Esophagus muscularis mucosa (tissue), 4 donors: Measurements from ENCODE around the gene TBCD. TPM values are rescaled to one million over a fixed set of nuclear protein-coding genes. Genes with fewer than 3 reads are reported as not detected.
"Not testable (repeated sequence)": the region's sequence is repeated elsewhere in the genome, so short reads cannot be mapped to it uniquely, and the experiment has no call there.

Source experiments
- DNase-seq: peaks from one replicate; pipeline ENCODE4 v3.0.0-alpha.2; 2017; ENCODE audit errors: extremely low spot score
- H3K27ac ChIP-seq, 4 donors: fragments of 200-600 bp; sonication (generic); replicated peaks in 1 of 4; 1 replicate in 3 of 4; 2 replicates in 1 of 4; pipeline ENCODE4 v1.5.1; 2016 to 2019; ENCODE audit warnings: mild to moderate bottlenecking in 1 of 4
- H3K27me3 ChIP-seq, 4 donors: fragments of 200-600 bp; sonication (generic); one replicate each; pipeline versions ENCODE4 v1.5.1 to v1.6.0; 2016 to 2019
- H3K36me3 ChIP-seq, 4 donors: fragments of 200-600 bp; sonication (generic); one replicate each; pipeline ENCODE4 v1.5.1; 2016 to 2019
- H3K4me1 ChIP-seq, 4 donors: fragments of 200-600 bp; sonication (generic); one replicate each; pipeline ENCODE4 v1.5.1; 2016 to 2019
- H3K4me3 ChIP-seq, 4 donors: fragments of 200-600 bp; sonication (generic); 1 replicate in 2 of 4; 2 replicates in 2 of 4; pipeline ENCODE4 v1.5.1; 2016 to 2019; ENCODE audit warnings: mild to moderate bottlenecking in 4 of 4, moderate library complexity in 1 of 4
- H3K9me3 ChIP-seq, 4 donors: fragments of 200-600 bp; sonication (generic); 1 replicate in 3 of 4; 2 replicates in 1 of 4; pipeline ENCODE4 v1.5.1; 2016 to 2019
- CTCF ChIP-seq, 3 experiments: fragments of 200-600 bp in 2 of 3; fragments of 450-650 bp in 1 of 3; sonication (generic) in 2 of 3; IDR thresholded peaks; one replicate each; pipeline ENCODE4 v1.5.1; 2017 to 2019; ENCODE audit warnings: antibody characterized with exemption in 3 of 3, mild to moderate bottlenecking in 2 of 3, moderate library complexity in 1 of 3
- EP300 ChIP-seq: sonication (generic); formaldehyde crosslinking; IDR thresholded peaks from one replicate; pipeline ENCODE4 v1.6.1; 2017; ENCODE audit warnings: antibody characterized with exemption
- POLR2A ChIP-seq: fragments of 450-650 bp; IDR thresholded peaks from one replicate; pipeline ENCODE4 v1.6.1; 2017; ENCODE audit warnings: antibody characterized with exemption, moderate library complexity, mild to moderate bottlenecking, low read depth
- POLR2AphosphoS5 ChIP-seq, 2 donors: sonication (generic); formaldehyde crosslinking; IDR thresholded peaks; one replicate each; pipeline ENCODE4 v1.6.1; 2017; ENCODE audit warnings: antibody characterized with exemption in 2 of 2
- WGBS: methylation state at CpG from one replicate; pipeline ENCODE4 v1.1.5; 2018; 5-methylcytosine and 5-hydroxymethylcytosine counted together
- intact Hi-C: fragments of 100-400 bp; cut with DNase I; formaldehyde crosslinking; loops from one replicate; pipeline ENCODE4 v1.15.1; 2023
- total RNA-seq, 4 donors: library from RNA; depleted of rRNA; stranded (reverse); fragments of >200 nt; gene quantifications; one replicate each; pipeline versions ENCODE4 v1.1.0 to v1.2.1, GENCODE V29; 2016

The TBCD gene
- total RNA-seq, 4 donors from 2014 or later: 38.1 to 56.7 (median 53.6) TPM

GRCh38 chr17:82967268-82968032 is 215.6 kb downstream of the TBCD start:
- DNase-seq: no peak
- no peaks in the 10 kb centered on the region for H3K27me3 ChIP-seq
- no peaks in the 10 kb centered on the region for H3K9me3 ChIP-seq
- H3K4me3 ChIP-seq: no peak overlapping the region
- intact Hi-C loops: no loop called here
- peaks cover 0 to 5% (median 0%) of the 10 kb centered on the region in 4 donors for H3K36me3 ChIP-seq
- WGBS: 88% methylated on average over 18 of the region's 18 CpGs
- H3K27ac ChIP-seq: no peak overlapping the region
- H3K4me1 ChIP-seq: peaks cover 10 to 14% (median 12%) of the 10 kb centered on the region in 4 donors
- TF ChIP-seq POLR2A: no peak
- no peak for TF ChIP-seq POLR2AphosphoS5 (IDR thresholded peaks at IDR 0.05)

GRCh38 chr17:82968033-82968841 is 216.4 kb downstream of the TBCD start:
- intact Hi-C loops, H3K4me3 ChIP-seq, H3K27ac ChIP-seq, DNase-seq, H3K9me3 ChIP-seq, H3K36me3 ChIP-seq, H3K4me1 ChIP-seq, H3K27me3 ChIP-seq: not testable (repeated sequence)
- WGBS: 67% methylated on average over 33 of the region's 33 CpGs

GRCh38 chr17:82970067-82970466 is 218.2 kb downstream of the TBCD start:
- TF ChIP-seq EP300: no peak
- no peak for TF ChIP-seq CTCF (IDR thresholded peaks at IDR 0.05)
- no peak for TF ChIP-seq POLR2A
- no peak for TF ChIP-seq POLR2AphosphoS5 (IDR thresholded peaks at IDR 0.05)

DNA sequence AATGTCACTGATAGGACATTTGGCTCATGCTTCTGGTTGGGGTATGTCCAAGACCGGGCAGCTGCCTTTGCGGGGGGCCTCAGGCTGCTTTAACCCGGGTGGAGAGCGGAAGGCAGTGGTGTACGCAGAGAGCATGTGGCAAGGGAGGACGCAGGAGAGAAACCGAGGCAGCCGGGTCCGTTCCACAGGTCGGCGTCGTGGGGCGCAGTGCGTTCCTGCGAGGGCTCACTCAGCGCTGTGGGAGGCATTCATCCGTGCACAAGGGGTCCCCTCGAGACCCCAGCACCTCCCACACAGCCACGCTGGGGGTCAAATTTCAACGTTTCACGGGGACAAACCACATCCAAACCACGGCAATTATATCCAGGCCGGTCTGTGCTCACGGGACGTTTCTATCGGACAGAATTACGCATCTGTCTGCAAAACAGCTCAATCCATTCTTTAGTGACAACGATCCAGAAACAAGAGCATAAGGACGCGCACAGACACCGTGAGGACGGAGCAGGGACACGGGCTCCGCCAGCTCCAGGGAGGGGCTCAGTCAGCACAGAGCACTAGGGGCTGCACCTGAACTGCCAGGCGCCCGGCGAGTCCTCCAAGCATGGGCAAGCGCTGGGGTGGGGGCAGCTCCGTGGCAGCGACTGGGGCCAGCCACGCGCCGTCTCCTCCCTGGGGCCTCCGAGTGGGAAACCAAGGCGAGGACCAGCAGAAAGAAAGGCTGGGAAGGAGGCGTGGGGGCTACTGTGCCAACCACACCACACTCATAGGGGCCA is 219.1 kb downstream of the TBCD start:
- 90% methylated on average over 39 of the region's 46 CpGs for WGBS
- H3K27me3 ChIP-seq: no peaks in the 10 kb centered on the region
- no peaks in the 10 kb centered on the region for H3K9me3 ChIP-seq
- no peak overlapping the region for H3K27ac ChIP-seq
- H3K36me3 ChIP-seq: no peaks in the 10 kb centered on the region
- no peak overlapping the region for H3K4me3 ChIP-seq
- DNase-seq: peak; percentile 26
- TF ChIP-seq POLR2AphosphoS5 (IDR thresholded peaks at IDR 0.05) (no peak), POLR2A (no peak), EP300 (no peak), CTCF (IDR thresholded peaks at IDR 0.05) (no peak)
- intact Hi-C loops: no loop called here
- no peaks in the 10 kb centered on the region for H3K4me1 ChIP-seq

More at GRCh38 chr17:82970067-82970466, 218.2 kb downstream of the TBCD start:
- no peaks in the 10 kb centered on the region for H3K9me3 ChIP-seq
- no peak overlapping the region for H3K27ac ChIP-seq
- H3K4me1 ChIP-seq: no peaks in the 10 kb centered on the region
- 65% methylated on average over 9 of the region's 12 CpGs for WGBS
- intact Hi-C loops: no loop called here
- H3K27me3 ChIP-seq: no peaks in the 10 kb centered on the region
- H3K36me3 ChIP-seq: peaks cover 0 to 4% (median 0%) of the 10 kb centered on the region in 4 donors
- peak; percentile 19 for DNase-seq
- H3K4me3 ChIP-seq: no peak overlapping the region

GRCh38 chr17:82972836-82973372 is 221.0 kb downstream of the TBCD start:
- H3K4me3 ChIP-seq: no peak overlapping the region
- no peaks in the 10 kb centered on the region for H3K4me1 ChIP-seq
- no peaks in the 10 kb centered on the region for H3K27me3 ChIP-seq
- 75% methylated on average over 9 of the region's 17 CpGs for WGBS
- DNase-seq: no peak
- TF ChIP-seq POLR2AphosphoS5 (IDR thresholded peaks at IDR 0.05) (no peak), POLR2A (no peak), CTCF (IDR thresholded peaks at IDR 0.05) (no peak), EP300 (no peak)
- H3K36me3 ChIP-seq: no peaks in the 10 kb centered on the region
- intact Hi-C loops: no loop called here
- H3K27ac ChIP-seq: no peak overlapping the region
- H3K9me3 ChIP-seq: no peaks in the 10 kb centered on the region
